Stimulated activated CD8-positive, alpha-beta memory T cell treated with anti-CD3 and anti-CD28 coated beads, Interleukin-15, amount 100 ng/mL, for 48 hours (primary cell): ENCODE results near the gene NDUFV3.
"Not testable (repeated sequence)": the region's sequence is repeated elsewhere in the genome, so short reads cannot be mapped to it uniquely, and the experiment has no call there.

Experiments used
- DNase-seq, 2 donors: peaks; one replicate each; pipeline ENCODE4 v3.0.0-alpha.2; 2020; ENCODE audit warnings: low read depth in 2 of 2

Gene NDUFV3

DNA sequence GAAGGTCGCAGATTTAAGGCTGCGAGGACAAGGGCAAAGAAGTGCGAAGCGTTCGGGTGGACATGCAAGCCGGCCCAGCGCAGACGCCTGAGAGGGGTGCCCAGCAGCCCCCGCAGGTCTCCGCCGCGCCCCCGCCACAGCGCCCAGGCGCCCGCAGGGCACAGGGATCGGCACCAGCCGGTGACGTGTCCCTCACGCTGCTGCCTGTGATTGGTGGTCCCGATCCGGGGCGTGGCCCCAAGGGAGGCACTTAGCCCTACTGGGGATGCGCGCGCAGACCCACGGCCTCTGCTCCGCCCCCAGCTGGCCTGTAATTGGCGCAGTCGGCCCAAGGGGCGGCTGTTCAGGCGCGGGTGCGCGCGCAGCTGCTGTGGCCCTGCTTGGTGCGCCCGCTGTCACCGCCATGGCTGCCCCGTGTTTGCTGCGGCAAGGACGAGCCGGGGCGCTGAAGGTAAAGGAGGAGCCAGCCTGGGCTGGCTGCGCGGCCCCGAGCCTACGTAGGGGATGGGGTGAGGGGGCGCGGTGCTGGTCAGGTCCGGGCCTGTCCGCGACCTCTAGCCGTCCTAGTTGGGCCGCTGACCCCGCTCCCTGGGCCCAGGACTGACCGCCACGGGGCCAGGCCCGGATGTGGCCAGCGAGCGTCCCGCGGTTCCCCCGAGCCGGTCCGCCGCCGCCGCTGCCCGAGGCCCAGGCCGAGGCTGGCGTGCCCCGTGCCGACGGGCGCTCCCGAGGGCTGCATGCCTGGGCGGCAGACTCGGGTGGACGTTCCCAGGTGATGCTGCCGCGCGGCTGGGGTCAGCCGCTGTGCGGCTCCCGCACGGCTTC lies at the start of gene NDUFV3:
NDUFV3 (plus strand) TSS at position 379 of the 825 bp plus-strand sequence; CDS start at position 404, 25 bp downstream.
- peak; percentile 100 for DNase-seq

DNA sequence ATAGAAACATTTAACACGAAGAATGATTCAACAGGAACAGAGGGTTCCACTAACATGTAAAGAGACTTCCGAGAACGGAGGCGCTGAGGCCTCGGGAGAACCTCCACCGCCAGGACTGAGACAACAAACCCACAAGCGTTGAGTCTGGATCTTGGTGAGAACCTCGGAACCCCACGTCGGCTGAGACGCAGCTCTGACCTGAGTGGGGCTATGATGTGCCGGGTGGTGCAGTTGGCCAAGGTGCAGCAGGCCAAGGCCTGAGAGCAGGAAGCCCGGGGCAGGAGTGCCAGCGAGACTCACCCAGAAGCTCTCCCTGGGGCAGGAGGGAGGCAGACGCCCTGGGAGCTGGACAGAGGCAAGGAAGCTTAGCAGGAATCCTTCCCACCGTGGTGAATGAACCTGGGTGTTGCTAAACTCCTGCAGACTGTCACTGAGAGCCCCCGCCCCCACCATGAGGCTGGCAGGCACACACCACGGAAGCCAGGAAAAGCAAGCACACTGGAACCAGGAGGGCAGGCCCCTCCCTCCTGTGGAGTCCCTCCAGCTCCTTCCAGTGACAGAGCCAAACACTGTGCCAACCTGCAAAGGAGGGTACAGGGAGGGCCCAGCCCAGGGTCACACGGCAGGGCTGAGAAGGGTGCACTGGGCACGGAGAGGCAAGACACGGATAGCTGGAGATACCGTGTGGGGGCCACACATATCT lies 48.5 kb upstream of the NDUFV3 start:
- DNase-seq = no peak

DNA sequence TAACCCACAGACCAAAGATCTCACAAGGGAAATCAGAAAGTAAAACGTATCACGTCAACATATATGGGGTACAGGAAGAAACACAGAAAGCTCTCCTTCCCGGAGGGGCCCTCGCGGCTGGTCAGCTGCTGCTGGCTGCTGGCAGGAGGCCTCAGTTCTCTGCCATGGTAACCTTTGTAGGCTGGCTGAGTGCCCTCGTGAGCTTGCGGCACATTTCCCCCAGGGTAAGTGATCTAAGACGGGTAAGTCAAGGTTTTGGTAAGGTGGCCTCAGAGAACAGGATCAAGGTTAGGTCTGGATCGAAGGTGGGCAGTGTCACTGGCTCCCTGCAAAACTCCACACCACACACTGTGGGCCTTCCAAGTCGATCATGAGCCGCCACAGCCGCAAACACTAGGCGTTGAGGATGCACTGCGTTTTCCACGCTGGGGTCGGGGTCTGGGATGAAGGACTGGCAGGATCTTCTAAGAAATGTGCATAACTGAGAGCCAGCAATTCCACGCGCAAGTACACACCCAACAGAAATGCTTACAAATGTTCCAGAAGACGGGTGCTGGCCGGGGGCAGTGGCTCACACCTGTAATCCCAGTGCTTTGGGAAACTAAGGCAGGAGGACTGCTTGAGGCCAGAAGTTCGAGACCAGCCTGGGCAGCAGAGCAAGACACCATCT lies 47.7 kb upstream of the NDUFV3 start:
- no peak for DNase-seq

DNA sequence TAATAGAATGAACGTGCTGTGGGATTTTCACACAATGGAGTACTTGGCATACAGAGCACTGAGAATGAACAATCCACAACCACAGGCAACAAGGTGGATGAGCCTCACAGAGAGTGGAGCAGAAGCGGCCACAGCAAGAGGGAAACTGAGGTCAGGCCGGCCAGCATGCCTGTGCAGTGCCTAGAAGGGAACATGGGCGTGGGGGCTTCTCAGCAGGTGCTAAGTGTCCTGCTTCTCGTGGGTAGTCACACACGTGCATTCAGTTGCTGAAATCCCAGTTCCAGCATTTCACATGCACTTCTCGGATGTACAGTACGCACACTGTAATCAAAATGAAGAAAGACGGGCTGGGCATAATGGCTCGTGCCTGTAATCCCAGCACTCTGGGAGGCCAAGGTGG lies 46.9 kb upstream of the NDUFV3 start:
- DNase-seq = no peak

DNA sequence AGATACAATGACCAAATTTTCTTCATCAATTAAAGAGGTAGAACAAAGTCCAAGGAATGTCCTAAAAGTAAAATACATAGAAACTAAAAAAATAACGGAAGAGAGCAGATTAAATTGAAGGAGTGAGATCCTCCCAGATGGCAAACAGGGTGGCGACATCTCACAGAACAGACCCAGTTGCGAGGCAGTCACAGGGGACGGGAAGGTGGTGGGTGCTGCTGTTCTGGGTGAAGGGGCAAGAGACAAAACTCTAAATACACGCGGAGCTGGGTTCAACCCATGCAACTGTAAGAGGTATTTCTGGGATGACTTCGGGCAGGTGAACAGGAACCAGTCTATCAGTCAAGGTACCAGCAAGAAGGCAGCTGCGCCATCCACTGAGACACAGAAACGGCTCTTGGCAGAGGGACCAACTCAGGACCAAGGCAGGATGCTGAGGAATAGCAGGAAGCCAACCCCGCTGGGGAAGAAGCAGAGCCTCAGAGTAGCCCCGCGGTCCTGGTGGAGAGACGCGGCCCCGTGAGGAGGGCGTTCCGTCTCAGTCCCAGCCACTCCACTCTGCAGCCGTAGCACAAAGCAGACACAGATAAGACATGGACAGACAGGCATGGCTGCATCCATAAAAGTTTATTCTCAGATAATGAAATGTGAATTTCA lies 45.9 kb upstream of the NDUFV3 start:
- DNase-seq = no peak

DNA sequence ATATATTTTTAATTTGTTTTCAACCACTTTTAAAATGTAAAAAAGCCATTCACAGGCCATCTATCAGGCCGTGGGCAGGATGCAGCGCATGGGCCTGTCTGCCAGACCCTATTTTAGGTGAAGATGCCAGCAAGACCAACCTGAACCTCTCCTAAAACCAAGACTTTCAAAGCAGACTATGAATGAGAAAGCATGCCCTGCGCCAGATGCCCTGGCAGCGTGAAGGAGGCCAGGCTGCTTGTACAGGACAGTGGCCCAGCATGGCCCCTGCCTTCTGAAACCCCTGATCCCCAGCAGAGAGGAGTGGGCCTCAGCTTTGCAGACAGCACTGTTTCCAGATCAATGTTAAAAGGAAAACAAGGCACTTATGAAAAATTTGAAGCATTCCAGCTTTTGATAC lies 45.4 kb upstream of the NDUFV3 start:
- DNase-seq = no peak

DNA sequence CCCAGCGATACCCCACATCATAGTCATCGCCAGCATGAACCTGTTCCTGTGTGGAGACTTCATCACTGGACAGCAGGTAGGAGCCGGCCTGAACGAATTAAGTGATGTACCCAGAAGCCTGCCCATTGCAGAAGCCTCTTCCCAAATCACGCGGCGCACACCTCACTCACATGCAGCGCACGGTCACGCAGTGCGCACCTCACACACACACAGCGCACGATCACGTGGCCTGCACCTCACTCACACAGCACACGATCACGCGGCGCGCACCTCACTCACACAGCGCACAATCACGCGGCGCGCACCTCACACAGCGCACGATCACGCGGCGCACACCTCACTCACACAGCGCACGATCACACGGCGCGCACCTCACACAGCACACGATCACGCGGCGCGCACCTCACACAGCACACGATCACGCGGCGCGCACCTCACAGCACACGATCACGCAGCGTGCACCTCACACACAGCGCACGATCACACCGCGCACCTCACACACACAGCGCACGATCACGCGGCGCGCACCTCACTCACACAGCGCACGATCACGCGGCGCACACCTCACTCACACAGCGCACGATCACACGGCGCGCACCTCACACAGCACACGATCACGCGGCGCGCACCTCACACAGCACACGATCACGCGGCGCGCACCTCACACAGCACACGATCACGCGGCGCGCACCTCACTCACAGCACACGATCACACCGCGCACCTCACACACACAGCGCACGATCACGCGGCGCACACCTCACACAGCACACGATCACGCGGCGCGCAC lies 44.8 kb upstream of the NDUFV3 start:
- DNase-seq = not testable (repeated sequence)

DNA sequence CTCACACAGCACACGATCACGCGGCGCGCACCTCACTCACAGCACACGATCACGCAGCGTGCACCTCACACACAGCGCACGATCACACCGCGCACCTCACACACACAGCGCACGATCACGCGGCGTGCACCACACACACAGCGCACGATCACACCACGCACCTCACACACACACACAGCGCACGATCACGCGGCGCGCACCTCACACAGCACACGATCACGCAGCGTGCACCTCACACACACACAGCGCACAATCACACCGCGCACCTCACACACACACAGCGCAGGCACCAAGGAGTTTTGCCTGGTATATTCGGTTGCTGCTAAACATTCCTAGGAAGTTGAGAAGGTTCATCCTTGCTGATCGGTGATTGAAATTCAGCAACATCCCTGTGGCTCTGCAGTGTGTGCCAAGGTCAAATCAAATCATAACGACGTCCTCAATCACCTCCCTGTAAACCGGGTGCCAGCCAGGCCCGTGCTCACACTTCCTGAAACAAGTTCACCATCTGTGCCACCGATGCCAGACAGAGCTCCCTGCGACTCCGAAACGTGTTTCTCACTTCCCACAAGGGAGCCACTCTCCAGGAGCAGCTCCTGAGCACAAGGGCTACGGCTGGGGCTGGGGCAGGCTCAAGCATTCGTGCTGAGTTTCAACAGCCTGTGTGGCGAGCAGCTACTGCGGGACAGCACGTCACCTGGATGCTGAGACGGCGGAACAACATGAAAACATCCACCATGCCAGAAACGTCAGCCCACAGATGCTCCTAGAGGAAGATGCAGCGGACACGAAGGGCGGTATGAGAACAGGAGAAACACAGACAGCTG lies 44.0 kb upstream of the NDUFV3 start:
- no peak for DNase-seq

DNA sequence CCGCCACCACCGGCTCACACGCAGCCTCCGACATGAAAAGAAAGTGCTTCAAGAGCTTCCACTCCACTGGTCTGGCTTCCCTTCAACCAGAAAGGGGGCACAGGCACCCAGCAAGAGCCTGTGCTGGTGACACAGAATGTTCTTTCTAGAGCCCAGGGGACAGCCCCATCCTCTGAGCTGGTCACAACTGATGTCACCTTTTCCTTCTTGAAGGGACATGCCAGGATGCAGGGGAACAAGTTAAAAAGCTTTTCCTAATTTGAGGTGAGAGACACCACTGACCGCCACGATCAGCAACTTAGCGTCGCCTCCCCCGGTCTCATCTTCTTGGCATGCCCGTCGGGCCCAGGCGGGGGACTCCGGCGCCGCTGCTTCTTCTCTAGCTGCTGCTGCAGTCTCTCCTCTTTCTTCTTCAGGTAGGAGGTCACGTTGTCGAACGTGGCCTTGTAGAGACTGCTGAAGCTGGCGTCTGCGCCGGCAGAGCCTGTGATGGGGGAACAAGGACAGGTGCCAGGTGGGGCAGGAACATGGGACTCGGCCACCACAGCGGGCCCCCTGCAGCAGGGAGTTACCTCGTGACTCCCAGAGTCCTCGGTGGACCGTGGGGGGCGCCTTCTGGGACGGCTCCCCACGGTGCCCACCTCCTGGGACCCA lies 43.2 kb upstream of the NDUFV3 start:
- DNase-seq = no peak

DNA sequence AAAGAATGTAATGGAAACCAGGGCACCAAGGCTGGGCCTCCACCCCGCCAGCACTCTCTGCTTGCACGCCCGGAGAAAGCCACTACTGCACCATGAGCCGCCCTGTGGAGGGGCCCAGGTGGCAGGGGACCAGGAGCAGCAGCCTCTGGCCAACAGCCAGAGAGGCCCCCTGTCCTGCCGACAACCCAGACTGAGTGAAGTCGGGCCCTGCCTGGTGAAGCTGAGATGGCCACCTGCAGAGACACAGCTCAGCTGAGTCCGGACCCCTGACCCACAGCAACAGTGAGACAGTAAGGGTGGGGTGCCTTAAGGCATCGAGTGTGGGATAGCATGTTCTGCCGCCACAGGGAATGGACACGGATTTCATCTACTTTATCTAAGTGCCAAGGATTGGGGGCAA lies 42.6 kb upstream of the NDUFV3 start:
- no peak for DNase-seq

DNA sequence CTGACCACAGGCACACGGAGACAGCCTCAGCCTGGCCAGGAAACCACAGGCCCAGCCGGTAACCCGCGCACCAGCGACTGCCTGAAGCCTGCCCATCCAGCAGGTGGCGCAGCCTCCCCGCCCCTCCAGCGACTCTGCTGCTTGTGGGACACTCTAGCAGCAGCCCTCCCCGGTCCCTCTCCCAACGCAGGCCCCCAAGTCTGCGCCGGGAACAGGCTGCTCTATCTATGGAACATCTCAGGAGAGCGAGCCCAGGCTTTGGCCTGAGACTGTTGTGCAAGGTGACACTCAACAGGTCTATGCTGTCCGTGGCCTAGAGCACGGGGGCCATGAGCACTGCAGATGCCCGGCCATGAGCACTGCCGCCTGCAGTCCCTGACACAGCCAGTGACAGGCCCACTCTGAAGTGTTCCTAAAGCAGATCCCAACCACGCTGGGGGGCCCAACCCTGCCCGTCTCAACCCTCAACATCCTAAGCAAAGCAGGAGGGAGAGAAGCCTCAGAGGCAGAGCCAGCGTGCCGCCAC lies 42.2 kb upstream of the NDUFV3 start:
- DNase-seq = peak in 1 of 2 donors; percentile 20

DNA sequence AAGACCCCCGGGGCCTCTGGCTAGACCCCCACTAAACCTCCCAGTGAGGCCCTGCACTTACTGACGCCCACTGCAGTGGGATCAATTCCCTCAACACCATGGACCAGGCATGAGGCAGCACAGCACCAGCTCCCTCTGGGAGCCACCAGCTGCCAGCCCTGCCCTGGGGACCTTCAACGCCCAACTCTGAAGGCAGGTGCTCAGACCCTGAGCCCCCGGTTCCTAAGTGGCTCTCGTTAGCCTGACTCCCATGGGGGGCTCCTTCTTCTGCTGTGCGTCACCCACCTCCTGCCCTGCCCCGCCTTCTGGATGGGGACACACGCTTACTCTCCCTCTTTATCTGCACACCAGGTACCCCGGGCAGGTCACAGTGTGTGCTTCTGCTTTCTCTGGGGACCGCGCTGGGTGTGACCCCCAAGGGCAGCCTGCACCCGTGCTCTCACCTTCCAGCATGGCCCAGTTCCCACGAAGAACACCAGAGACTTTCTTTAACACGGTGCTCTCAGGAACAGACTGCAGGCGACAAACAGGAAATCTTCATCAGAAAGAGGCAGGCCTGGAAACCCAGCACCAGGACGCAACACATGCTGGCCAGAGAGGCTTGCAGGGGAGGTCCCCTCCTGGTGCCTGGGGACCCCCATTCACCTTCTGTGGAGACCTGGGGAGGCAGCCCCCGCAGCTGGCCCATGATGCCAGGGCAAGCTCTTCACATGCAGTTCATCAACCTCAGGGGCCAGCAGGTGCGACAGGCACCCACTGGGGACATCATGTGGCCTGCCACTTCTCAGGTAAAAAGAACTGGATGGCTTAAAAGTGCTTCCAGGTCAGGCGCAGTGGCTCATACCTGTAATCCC lies 41.1 kb upstream of the NDUFV3 start:
- DNase-seq = no peak

DNA sequence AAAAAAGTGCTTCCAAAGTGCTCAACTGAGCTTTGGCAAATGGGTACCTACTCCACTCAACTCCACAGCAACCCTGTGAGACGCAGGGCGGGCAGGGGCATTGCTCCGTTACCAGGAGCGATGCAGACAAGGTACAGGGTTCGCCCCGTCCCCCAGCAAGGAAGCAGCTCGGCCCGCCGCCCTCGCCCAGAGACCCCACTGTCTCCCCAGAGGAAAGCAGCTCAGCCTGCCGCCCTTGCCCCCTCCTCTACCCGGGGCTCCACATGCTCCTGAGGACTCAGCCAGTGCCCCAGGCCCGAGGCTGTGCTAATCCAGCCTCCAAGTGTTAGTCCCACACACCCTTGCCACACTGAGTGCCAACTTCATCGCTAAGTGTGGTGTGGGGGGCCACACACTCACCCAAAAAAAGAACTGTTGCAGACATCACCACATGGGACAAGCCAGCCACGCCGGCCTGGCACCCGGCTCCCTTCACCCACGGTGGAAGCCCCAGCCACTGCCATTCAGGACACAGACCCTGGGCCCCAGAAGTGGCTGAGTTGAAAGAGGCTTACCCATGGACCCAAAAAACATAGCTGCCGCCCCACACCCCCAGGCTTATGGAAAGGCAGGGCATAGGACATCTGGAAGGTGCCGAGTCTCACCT lies 40.1 kb upstream of the NDUFV3 start:
- no peak for DNase-seq

DNA sequence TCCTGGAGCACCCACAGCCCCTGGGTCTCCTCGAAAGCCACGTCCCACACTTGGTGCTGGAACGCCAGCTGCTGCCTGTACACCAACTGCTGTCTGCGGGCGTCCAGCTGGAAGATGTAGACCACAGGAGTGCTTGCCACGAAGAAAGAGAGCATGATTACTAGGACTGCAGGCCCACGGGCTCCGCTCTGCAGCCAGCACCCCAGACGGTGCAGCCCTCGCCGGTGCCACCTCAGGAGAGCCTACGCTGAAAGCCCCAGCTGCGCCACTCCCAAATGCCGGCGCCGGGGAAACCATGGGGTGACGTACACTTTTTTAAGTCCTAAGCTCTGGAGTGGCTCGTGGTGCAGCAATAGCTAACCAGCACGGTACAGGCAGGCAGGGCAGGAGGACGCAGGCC lies 39.5 kb upstream of the NDUFV3 start:
- no peak for DNase-seq

DNA sequence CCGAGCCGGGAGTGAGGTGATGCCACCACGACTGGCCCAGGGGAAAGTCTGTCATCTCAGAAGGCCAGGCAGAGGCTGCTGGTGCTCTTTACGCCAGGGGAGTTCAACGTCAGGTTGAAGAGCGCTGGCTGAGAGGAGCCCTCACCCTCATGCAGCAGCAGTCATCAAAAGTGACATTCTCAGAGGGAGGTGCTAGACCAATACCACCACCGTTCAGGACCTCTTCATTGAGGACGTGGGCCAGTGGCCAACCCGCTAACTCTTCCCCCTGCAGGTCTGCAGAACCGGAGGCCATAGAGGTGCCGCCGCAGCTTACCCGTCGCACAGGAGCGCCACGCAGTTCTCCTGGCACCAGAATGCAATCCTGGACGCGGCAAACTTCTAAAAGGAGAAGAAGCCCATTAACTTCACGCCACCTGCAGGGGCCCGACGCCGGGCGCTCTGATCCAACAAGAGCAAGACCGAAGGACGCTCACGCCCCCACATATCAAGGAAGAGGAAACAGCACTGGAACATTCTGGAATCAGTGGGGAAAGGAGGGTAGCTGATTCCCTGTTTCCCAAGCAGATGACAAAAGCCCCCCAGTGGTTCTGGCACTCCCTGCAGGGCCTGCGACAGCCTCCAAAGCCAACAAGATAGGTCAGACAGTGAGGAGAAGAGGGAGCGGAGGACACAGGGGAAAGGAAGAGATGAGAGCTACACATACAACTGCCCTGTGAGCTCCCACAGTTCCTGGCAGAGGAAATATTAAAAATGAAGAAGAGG lies 38.7 kb upstream of the NDUFV3 start:
- DNase-seq = no peak

DNA sequence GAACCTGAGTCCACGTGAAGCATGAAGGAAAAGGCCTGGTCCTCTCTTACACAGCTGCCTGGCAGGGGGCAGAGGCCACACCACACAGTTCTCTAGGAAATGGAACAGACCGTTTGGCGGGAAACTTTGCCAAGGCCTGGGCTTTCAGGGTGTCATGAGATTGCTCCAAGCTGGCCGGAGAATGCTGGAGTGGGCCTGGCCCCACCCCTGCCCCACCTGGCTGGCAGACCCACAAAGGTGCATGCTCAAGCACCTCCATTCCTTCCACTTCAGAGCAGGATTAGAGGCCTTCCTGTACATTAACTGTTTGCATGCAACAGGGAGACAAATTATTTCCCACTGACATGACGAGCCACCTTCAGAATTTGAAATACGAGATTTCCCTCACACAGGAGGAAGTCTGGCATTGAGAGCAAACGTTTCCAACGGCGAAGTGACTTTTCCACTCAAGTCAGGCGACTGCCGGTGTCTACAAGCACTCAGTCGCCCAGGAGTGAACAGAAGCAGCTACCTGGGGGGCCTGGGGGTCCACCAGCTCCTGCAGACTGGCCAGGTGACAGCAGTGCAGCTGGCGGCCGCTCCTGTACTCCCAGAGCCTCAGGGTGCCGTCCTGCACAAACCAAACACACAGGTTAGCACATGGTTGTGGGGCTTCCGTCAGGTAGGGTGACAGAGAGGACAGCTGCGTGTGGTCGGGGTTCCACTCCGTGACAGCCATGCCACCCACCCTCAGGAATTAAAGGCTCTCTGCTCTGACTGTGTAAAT lies 37.8 kb upstream of the NDUFV3 start:
- DNase-seq = no peak

DNA sequence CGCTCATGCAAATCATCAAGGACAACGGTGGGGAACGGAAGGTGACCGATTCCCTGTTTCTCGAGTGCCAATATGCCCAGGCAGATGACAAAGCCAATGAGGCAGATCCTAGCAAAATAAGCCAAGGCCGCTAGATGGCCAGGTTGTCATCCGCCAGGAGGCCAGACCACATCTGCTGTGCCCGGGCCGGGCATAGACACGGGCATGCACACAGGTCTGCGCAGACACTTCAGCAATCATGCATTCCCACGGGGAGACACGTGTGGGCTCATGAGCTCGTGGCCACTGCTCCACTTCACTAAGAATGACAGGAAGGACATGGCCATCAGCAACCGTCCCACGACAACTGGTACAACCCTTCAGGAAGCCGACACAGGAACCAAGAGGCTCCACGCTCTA lies 37.2 kb upstream of the NDUFV3 start:
- no peak for DNase-seq
